ENCODE data around the gene NRG2.

NRG2 gene

GRCh38 chr5:139872851-139873794 is 170.0 kb downstream of the NRG2 start:
- Histone ChIP-seq H3K36me3 (ENCODE audit: insufficient read depth, low read depth, low read length) (no peaks in the 10 kb centered on the region), H3K9ac (ENCODE audit: low read depth, low read length) (no peak overlapping the region)

GRCh38 chr5:139872052-139872766 is 170.9 kb downstream of the NRG2 start:
- Histone ChIP-seq H3K4me3 (ENCODE audit: low read length) (no peak overlapping the region), H3K4me1 (ENCODE audit: insufficient read depth, low read length) (peaks cover 5% of the 10 kb centered on the region; the same call in 1 of the 2 replicates), H3K36me3 (ENCODE audit: insufficient read depth, low read depth, low read length) (no peaks in the 10 kb centered on the region), H3K9me3 (ENCODE audit: insufficient read depth, low read depth, low read length) (peaks cover 3% of the 10 kb centered on the region; the same call in 1 of the 2 replicates), H3K27ac (ENCODE audit: low read length) (no peak overlapping the region), H3K9ac (ENCODE audit: low read depth, low read length) (no peak overlapping the region), H3K27me3 (ENCODE audit: insufficient read depth, low read length) (no peaks in the 10 kb centered on the region; the same call in 1 of the 2 replicates)

More at GRCh38 chr5:139872851-139873794, 170.0 kb downstream of the NRG2 start:
- H3K27me3 ChIP-seq (ENCODE audit: insufficient read depth, low read length): no peaks in the 10 kb centered on the region; the same call in 1 of the 2 replicates
- no peak overlapping the region for H3K27ac ChIP-seq (ENCODE audit: low read length)
- H3K4me3 ChIP-seq (ENCODE audit: low read length): no peak overlapping the region
- H3K9me3 ChIP-seq (ENCODE audit: insufficient read depth, low read depth, low read length): peaks cover 3% of the 10 kb centered on the region; the same call in 1 of the 2 replicates
- H3K4me1 ChIP-seq (ENCODE audit: insufficient read depth, low read length): peaks cover 5% of the 10 kb centered on the region; the same call in 1 of the 2 replicates

- Histone ChIP-seq H3K4me1 (ENCODE audit: insufficient read depth, low read length) (peaks cover 5% of the 10 kb centered on the region; the same call in 1 of the 2 replicates), H3K27me3 (ENCODE audit: insufficient read depth, low read length) (no peaks in the 10 kb centered on the region; the same call in 1 of the 2 replicates), H3K27ac (ENCODE audit: low read length) (no peak overlapping the region), H3K4me3 (ENCODE audit: low read length) (no peak overlapping the region), H3K9ac (ENCODE audit: low read depth, low read length) (no peak overlapping the region), H3K36me3 (ENCODE audit: insufficient read depth, low read depth, low read length) (no peaks in the 10 kb centered on the region), H3K9me3 (ENCODE audit: insufficient read depth, low read depth, low read length) (peaks cover 3% of the 10 kb centered on the region; the same call in 1 of the 2 replicates)
Measured at GRCh38 chr5:139871614-139872013, 171.5 kb downstream of the NRG2 start.

GRCh38 chr5:139870677-139871076 is 172.4 kb downstream of the NRG2 start:
- Histone ChIP-seq H3K4me1 (ENCODE audit: insufficient read depth, low read length) (peaks cover 5% of the 10 kb centered on the region; the same call in 1 of the 2 replicates), H3K27me3 (ENCODE audit: insufficient read depth, low read length) (no peaks in the 10 kb centered on the region; the same call in 1 of the 2 replicates), H3K27ac (ENCODE audit: low read length) (no peak overlapping the region), H3K9ac (ENCODE audit: low read depth, low read length) (no peak overlapping the region), H3K4me3 (ENCODE audit: low read length) (no peak overlapping the region), H3K36me3 (ENCODE audit: insufficient read depth, low read depth, low read length) (no peaks in the 10 kb centered on the region), H3K9me3 (ENCODE audit: insufficient read depth, low read depth, low read length) (peaks cover under 1% of the 10 kb centered on the region; the same call in 1 of the 2 replicates)

GRCh38 chr5:139869042-139869790 is 173.9 kb downstream of the NRG2 start:
- peaks cover 5% of the 10 kb centered on the region; the same call in 1 of the 2 replicates for H3K4me1 ChIP-seq (ENCODE audit: insufficient read depth, low read length)

GRCh38 chr5:139867581-139867980 is 175.5 kb downstream of the NRG2 start:
- H3K9me3 ChIP-seq (ENCODE audit: insufficient read depth, low read depth, low read length): no peaks in the 10 kb centered on the region
- no peaks in the 10 kb centered on the region; the same call in 1 of the 2 replicates for H3K27me3 ChIP-seq (ENCODE audit: insufficient read depth, low read length)
- no peaks in the 10 kb centered on the region for H3K4me1 ChIP-seq (ENCODE audit: insufficient read depth, low read length)
- H3K9ac ChIP-seq (ENCODE audit: low read depth, low read length): no peak overlapping the region
- no peak overlapping the region for H3K27ac ChIP-seq (ENCODE audit: low read length)
- no peak overlapping the region for H3K4me3 ChIP-seq (ENCODE audit: low read length)
- H3K36me3 ChIP-seq (ENCODE audit: insufficient read depth, low read depth, low read length): no peaks in the 10 kb centered on the region

More at GRCh38 chr5:139869042-139869790, 173.9 kb downstream of the NRG2 start:
- Histone ChIP-seq H3K9me3 (ENCODE audit: insufficient read depth, low read depth, low read length) (no peaks in the 10 kb centered on the region), H3K4me3 (ENCODE audit: low read length) (no peak overlapping the region), H3K36me3 (ENCODE audit: insufficient read depth, low read depth, low read length) (no peaks in the 10 kb centered on the region), H3K27ac (ENCODE audit: low read length) (no peak overlapping the region), H3K27me3 (ENCODE audit: insufficient read depth, low read length) (no peaks in the 10 kb centered on the region; the same call in 1 of the 2 replicates), H3K9ac (ENCODE audit: low read depth, low read length) (no peak overlapping the region)

- Histone ChIP-seq H3K4me3 (ENCODE audit: low read length) (no peak overlapping the region), H3K4me1 (ENCODE audit: insufficient read depth, low read length) (no peaks in the 10 kb centered on the region), H3K27ac (ENCODE audit: low read length) (no peak overlapping the region), H3K9ac (ENCODE audit: low read depth, low read length) (no peak overlapping the region), H3K9me3 (ENCODE audit: insufficient read depth, low read depth, low read length) (no peaks in the 10 kb centered on the region), H3K36me3 (ENCODE audit: insufficient read depth, low read depth, low read length) (no peaks in the 10 kb centered on the region), H3K27me3 (ENCODE audit: insufficient read depth, low read length) (no peaks in the 10 kb centered on the region; the same call in 1 of the 2 replicates)
Measured at GRCh38 chr5:139867109-139867508, 176.0 kb downstream of the NRG2 start.

GRCh38 chr5:139864716-139865483 is 178.2 kb downstream of the NRG2 start:
- Histone ChIP-seq H3K4me3 (ENCODE audit: low read length) (no peak overlapping the region), H3K27me3 (ENCODE audit: insufficient read depth, low read length) (no peaks in the 10 kb centered on the region), H3K9me3 (ENCODE audit: insufficient read depth, low read depth, low read length) (no peaks in the 10 kb centered on the region), H3K9ac (ENCODE audit: low read depth, low read length) (no peak overlapping the region), H3K36me3 (ENCODE audit: insufficient read depth, low read depth, low read length) (no peaks in the 10 kb centered on the region), H3K27ac (ENCODE audit: low read length) (no peak overlapping the region), H3K4me1 (ENCODE audit: insufficient read depth, low read length) (no peaks in the 10 kb centered on the region)

GRCh38 chr5:139863855-139864558 is 179.1 kb downstream of the NRG2 start:
- H3K27me3 ChIP-seq (ENCODE audit: insufficient read depth, low read length): no peaks in the 10 kb centered on the region; the same call in 1 of the 2 replicates
- H3K9me3 ChIP-seq (ENCODE audit: insufficient read depth, low read depth, low read length): no peaks in the 10 kb centered on the region
- H3K36me3 ChIP-seq (ENCODE audit: insufficient read depth, low read depth, low read length): no peaks in the 10 kb centered on the region
- H3K4me3 ChIP-seq (ENCODE audit: low read length): no peak overlapping the region
- H3K9ac ChIP-seq (ENCODE audit: low read depth, low read length): no peak overlapping the region
- H3K4me1 ChIP-seq (ENCODE audit: insufficient read depth, low read length): no peaks in the 10 kb centered on the region
- no peak overlapping the region for H3K27ac ChIP-seq (ENCODE audit: low read length)

GRCh38 chr5:139863361-139863760 is 179.7 kb downstream of the NRG2 start:
- Histone ChIP-seq H3K4me3 (ENCODE audit: low read length) (no peak overlapping the region), H3K9ac (ENCODE audit: low read depth, low read length) (no peak overlapping the region), H3K27ac (ENCODE audit: low read length) (no peak overlapping the region), H3K9me3 (ENCODE audit: insufficient read depth, low read depth, low read length) (no peaks in the 10 kb centered on the region), H3K4me1 (ENCODE audit: insufficient read depth, low read length) (no peaks in the 10 kb centered on the region), H3K27me3 (ENCODE audit: insufficient read depth, low read length) (peaks cover 5% of the 10 kb centered on the region; the same call in 1 of the 2 replicates), H3K36me3 (ENCODE audit: insufficient read depth, low read depth, low read length) (no peaks in the 10 kb centered on the region)
